ENCODE data around the gene TEX10.
"Not testable (repeated sequence)": the region's sequence is repeated elsewhere in the genome, so short reads cannot be mapped to it uniquely, and the experiment has no call there.

The TEX10 gene

DNA sequence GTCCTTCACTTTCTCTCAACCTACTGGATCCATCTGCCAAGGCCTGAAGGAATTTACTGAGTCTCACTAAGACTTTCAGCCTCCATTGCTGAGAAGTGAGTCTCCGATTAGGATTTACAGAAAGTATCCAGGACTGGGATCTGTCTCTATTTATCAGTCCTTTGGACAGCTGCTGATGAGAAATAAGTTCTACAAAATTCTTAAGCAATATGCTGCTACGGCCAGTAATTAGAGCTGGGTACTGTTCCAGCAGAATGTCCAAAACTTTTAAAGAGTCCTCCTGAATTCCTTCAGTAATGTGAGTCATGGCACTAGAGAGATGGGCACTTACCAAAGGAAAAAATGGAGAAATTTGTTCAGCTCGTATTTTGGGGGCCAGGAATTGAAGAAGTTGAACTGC lies 5.9 kb downstream of the TEX10 start:
- DNase-seq: no peak

GRCh38 chr9:100341889-100342288 lies 10.9 kb downstream of the TEX10 start:
- DNase-seq: no peak

DNA sequence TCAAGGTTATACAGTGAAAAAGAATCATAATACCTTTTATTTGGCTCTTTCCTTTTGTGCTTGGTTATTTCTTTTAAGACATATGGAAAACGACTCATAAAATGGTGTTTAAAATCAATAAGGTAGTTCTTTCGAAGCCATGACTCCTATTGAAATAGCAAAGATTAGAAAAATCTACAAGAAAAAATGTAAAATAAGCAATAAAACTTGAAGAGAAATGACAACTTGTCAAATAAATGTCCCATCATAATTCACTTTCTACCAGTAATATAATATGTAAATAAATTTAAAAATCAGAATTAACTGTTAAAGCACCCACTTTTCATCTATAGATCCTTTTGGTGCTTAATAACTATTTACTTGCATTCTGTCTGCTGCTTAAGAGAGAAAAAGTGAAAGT lies 12.5 kb downstream of the TEX10 start:
- no peak for DNase-seq

DNA sequence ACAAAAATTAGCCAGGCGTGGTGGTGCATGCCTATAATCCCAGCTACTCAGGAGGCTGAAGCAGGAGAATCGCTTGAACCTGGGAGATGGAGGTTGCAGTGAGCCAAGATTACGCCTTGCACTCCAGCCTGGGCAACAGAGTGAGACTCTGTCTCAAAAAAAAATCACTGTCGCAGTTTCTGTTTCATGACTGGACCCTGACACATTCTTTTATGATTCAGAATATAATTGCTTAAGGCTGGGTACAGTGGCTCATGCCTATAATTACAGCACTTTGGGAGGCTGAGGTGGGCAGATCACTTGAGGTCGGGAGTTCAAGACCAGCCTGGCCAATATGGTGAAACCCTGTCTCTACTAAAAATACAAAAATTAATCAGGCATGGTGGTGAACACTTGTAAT lies 14.0 kb downstream of the TEX10 start:
- not testable (repeated sequence) for DNase-seq

DNA sequence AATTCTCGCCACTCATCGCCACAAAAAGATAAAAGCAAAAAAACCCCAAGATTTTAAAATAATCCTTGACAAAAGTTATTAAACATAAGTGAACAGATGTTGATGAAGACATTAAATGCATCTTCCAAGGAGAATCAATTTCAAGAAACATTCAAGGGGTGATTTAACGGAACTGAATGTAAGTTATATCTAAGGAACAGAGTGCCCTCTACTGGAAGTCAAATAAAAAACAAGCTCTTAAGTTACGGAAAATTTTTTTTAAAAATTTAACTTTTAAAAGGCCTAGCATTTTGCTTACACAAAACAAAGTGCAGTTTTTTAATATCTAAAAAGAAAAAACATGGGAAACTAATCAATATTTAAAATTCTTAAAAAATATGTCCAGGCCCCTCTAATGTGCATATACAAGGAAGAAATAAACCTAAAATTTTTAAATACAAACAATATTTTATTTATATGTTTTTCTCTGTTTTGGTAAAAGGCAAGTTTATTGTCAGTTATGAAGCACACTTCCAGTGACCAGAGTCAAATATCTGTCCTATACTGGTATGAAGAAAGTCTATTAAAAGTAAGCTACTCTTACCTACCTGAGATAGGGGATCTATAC lies 28.0 kb downstream of the TEX10 start:
- DNase-seq: peak in 1 of 3 experiments; percentile 54

- peak in 2 of 3 experiments; percentile 39 to 81 for DNase-seq
These were observed 29.7 kb downstream of the TEX10 start for GRCh38 chr9:100322954-100323536.

- no peak for DNase-seq
These were observed 35.0 kb downstream of the TEX10 start for GRCh38 chr9:100317706-100318105.

DNA sequence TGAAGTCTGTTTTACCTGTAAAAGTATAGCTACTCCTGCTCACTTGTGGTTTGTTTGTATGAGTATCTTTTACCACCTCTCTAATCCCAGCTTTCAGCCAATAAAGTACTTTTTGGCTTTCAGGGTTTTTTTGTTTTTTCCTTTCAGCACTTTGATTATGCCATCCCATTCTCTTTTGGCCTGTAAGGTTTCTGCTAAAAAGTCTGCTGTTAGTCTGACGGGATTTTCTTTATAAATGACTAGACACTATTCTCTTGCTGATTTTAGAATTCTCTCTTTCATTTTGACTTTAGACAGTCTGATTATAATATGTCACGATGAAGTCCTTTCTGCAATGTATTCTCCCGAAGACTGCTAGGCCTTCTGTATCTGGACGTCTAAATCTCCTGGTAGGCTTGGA lies 37.2 kb downstream of the TEX10 start:
- DNase-seq: no peak

DNA sequence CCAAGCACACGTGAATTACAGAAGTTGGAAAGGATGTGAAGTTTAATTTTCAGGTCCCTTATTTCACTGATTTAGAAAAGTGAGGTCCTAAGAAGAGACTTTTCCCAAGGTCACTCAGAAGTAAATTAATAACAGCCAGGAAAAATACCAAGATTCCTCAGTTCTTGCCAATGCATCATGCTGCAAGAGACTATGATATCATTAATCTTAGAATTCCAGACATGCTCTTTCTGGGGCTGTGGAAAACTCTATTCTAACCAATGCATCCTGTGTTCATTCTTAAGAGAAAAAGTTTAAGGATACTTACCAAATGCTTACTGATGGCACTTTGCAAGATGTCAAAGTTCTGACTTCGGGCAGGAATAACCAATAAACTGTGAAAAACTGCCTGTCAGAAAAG lies 42.8 kb downstream of the TEX10 start:
- DNase-seq: no peak

DNA sequence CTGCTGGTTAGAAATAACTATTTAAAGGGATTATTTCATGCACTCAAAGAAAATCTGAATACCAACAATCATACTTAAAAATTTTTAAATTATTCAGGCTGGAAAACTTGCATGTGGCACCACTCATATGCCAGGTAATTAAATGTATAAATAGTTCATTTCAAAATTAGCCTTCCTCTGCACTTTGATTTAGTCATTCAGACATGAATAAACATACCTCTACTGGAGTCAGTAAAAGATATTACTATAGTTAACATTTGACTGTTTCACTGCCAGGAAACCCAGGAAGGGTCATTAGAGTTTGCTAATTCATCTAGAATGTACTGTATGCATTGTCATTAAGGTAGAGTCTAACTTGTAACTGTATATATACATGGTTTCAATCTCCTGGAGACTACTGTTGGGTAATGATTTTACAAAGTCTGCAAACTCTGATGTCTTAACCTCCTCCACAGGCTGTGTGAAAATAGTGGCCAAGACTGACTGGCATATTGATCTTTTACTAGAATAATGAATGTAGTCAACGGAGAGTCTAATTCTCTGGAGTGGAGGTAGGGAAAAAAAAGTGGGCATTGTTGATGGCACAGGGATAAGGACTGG lies 43.7 kb downstream of the TEX10 start:
- no peak for DNase-seq

- no peak for DNase-seq
These were observed 45.7 kb downstream of the TEX10 start for GRCh38 chr9:100307080-100307479.

- no peak for DNase-seq
These were observed 46.5 kb downstream of the TEX10 start for GRCh38 chr9:100306283-100306682.

- DNase-seq: no peak
These were observed 49.0 kb downstream of the TEX10 start for GRCh38 chr9:100303747-100304146.

- DNase-seq: no peak
These were observed 54.4 kb downstream of the TEX10 start for GRCh38 chr9:100298378-100298777.

GRCh38 chr9:100296407-100296806 lies 56.3 kb downstream of the TEX10 start:
- DNase-seq: no peak

- no peak for DNase-seq
These were observed 57.5 kb downstream of the TEX10 start for GRCh38 chr9:100295240-100295639.

GRCh38 chr9:100294806-100295205 lies 57.9 kb downstream of the TEX10 start:
- DNase-seq: no peak

DNA sequence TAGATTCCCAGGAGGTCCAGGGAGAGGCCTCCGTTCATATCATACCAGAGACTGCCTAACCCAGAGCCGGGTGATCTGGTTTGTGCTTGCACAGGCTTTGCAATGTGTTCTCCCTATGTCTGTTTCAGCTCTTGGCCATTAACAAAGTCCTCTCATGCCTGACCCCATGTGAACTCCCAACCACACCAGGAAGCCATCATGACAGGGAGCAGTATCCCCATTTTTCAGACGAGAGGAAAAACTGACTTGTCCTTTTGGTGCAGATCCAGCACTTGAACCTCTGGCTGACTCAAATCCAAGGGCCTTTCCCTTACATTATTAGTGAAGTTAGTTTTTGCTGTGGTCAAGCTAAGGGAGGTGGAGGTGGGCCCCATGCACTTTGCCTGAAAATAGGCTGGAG lies 58.4 kb downstream of the TEX10 start:
- no peak for DNase-seq

GRCh38 chr9:100292414-100292813 lies 60.3 kb downstream of the TEX10 start:
- no peak for DNase-seq

- no peak for DNase-seq
These were observed 62.0 kb downstream of the TEX10 start for GRCh38 chr9:100290714-100291113.

GRCh38 chr9:100287186-100287585 lies 65.6 kb downstream of the TEX10 start:
- DNase-seq: no peak

GRCh38 chr9:100286257-100286656 lies 66.5 kb downstream of the TEX10 start:
- no peak for DNase-seq

GRCh38 chr9:100285601-100286000 lies 67.1 kb downstream of the TEX10 start:
- no peak for DNase-seq

- DNase-seq: no peak
These were observed 67.7 kb downstream of the TEX10 start for GRCh38 chr9:100285080-100285479.

DNA sequence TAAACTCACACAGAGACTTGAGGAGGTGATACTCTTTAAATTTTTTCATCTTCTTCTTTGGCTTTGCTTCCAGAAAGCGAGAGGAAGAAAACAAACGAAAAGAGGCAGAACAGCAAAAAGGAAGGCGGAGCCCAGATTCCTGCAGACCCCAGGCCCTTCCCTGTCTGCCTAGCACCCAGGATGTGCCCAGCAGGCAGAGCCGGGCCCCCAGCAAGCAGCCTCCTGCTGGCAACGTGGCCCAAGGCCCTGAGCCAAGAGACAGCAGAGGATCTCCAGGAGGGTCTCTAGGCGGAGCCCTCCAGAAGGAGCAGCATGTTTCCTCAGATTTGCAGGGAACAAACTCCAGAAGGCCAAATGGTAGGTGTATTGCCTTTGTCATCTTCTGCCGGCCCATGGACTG lies 68.5 kb downstream of the TEX10 start:
- DNase-seq: no peak

Measured in NCI-H1417 (cell line).